Activated T-helper 1 cell treated with anti-CD3 and anti-CD28 coated beads, Interleukin-12 subunit alpha, Interleukin-12 subunit beta, Interleukin-2, Interleukin-4 antibody, amounts not matched to agents 30 ng/mL and 10 ng/mL and 1 ng/mL, durations not matched to agents 14 hours and 24 hours and 36 hours (primary cell): Measurements from ENCODE around the gene DCUN1D1. TPM values are rescaled to one million over a fixed set of nuclear protein-coding genes. Genes with fewer than 3 reads are reported as not detected.

ENCODE experiments used
- DNase-seq: peaks from one replicate; pipeline ENCODE4 v3.0.0; 2021; ENCODE audit warnings: low spot score
- H3K27ac Mint-ChIP-seq: one replicate; pipeline ENCODE4 v1.8.0; 2021; ENCODE audit warnings: mild to moderate bottlenecking, mixed read lengths
- H3K27me3 Mint-ChIP-seq: one replicate; pipeline ENCODE4 v1.8.0; 2022; ENCODE audit warnings: mild to moderate bottlenecking, moderate library complexity, mixed read lengths; ENCODE audit not compliant: insufficient read depth
- H3K36me3 Mint-ChIP-seq: one replicate; pipeline ENCODE4 v1.8.0; 2021; ENCODE audit warnings: low read depth, mixed read lengths
- H3K4me1 Mint-ChIP-seq: one replicate; pipeline ENCODE4 v1.8.0; 2021; ENCODE audit warnings: low read depth, mixed read lengths
- H3K4me3 Mint-ChIP-seq: one replicate; pipeline ENCODE4 v1.8.0; 2021; ENCODE audit warnings: mild to moderate bottlenecking, moderate library complexity, mixed read lengths
- H3K9me3 Mint-ChIP-seq: one replicate; pipeline ENCODE4 v1.8.0; 2021; ENCODE audit warnings: mixed read lengths
- intact Hi-C: fragments of 100-400 bp; cut with micrococcal nuclease; formaldehyde crosslinking; loops from one replicate; pipeline ENCODE4 v1.15.1; 2024
- total RNA-seq: library from RNA; stranded (reverse); gene quantifications from 2 replicates; pipeline ENCODE4 v1.2.3, GENCODE V29; 2022

Gene DCUN1D1
- 63.2 and 67.2 TPM in 2 replicates for total RNA-seq

DNA sequence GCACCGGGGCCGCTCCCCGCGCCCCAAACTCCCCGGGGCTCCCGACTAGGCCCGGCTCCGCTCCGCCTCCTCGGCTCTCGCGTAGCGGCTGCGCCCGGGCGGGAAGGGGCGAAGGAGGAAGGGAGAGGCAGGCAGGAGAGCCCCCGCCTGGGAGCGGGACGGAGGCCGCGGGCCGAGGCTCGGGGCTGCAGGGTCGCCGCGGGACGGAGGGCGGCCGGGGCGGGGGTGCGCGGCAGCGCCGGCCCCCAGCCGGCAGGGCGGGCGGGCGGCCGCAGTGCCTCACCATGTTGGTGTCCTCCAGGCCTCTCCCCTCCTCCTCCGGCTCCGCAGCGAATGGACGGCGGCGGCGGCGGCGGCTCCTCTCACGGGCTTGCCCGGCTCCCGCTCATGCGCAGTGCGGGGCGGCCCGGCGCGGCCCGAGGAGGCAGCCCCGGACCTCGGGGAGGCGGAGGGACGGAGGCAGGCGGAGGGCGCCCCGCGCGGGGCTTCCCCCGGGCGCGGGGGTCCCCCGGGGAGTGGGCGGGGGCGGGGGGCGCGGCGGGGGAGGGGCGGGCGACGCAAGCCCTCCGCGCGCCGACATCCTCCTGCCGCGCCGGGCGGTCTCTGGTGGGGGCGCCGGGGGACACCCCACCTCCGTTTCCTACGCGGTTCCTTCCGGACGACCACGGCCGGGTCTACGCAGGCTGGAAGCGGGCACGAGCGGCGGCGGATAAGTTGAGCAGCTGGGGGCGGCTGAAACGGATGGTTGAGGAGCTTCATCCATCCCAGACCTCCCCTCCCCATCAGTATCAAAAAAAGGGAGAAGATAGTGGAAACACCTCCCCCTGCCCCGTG is at the start of gene DCUN1D1:
Gene DCUN1D1, minus strand, starts transcription at position 335 of the 834 bp plus-strand sequence. Its CDS starts 49 bp downstream, at position 286.
- Mint-ChIP-seq H3K27ac (peak within 1 kb of the TSS; percentile 90), H3K27me3 (no peaks in the 10 kb centered on the region), H3K4me1 (peaks cover 26% of the 10 kb centered on the region), H3K9me3 (no peaks in the 10 kb centered on the region), H3K4me3 (peak within 1 kb of the TSS; percentile 95), H3K36me3 (peaks cover 6% of the 10 kb centered on the region)
- DNase-seq = peak; percentile 89
- intact Hi-C loops = loop anchor here (1.0 to 2.0 kb wide), 2 partner anchors 119 to 186 kb away; partner anchors contain the start of gene MCCC1

DNA sequence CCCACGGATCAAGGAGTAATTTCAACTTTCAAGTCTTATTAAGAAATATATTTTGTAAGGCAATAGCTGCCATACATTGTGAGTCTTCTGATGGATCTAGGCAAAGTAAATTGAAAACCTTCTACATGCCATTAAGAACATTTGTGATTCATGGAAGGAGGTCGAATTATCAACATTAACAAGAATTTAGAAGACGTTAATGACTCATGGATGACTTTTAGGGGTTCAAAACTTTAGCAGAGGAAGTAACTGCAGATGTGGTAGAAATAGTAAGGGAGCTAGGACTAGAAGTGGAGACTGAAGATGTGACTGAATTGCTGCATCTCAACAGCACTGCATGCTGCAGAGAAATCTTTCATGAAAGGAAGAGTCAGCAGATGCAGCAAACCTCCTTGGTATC is 48.1 kb upstream of the DCUN1D1 start:
- no peak for DNase-seq
- H3K4me1 Mint-ChIP-seq = no peaks in the 10 kb centered on the region
- H3K27ac Mint-ChIP-seq = no peak overlapping the region
- H3K4me3 Mint-ChIP-seq = no peak overlapping the region
- intact Hi-C loops = loop anchor here (10.0 kb wide), 1 partner anchor 314 kb away; no protein-coding TSS in a partner anchor
- H3K36me3 Mint-ChIP-seq = peaks cover 30% of the 10 kb centered on the region
- no peaks in the 10 kb centered on the region for H3K27me3 Mint-ChIP-seq
- no peaks in the 10 kb centered on the region for H3K9me3 Mint-ChIP-seq

DNA sequence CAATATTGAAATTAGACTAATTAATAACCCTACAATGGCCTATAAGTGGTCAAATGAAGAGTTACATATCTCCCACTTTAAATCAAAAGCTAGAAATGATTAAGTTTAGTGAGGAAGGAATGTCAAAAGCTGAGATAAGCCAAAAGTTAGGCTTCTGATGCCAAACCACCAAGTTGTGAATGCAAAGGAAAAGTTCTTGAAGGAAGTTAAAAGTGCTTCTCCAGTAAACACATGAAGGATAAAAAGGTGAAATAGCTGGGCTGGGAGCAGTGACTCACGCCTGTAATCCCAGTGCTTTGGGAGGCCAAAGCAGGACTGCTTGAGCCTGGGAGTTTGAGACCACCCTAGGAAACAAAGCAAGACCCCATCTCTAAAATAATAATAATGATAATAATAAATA is 46.9 kb upstream of the DCUN1D1 start:
- Mint-ChIP-seq H3K4me3 (no peak overlapping the region), H3K36me3 (peaks cover 34% of the 10 kb centered on the region), H3K27me3 (no peaks in the 10 kb centered on the region), H3K4me1 (no peaks in the 10 kb centered on the region), H3K27ac (no peak overlapping the region), H3K9me3 (no peaks in the 10 kb centered on the region)
- no peak for DNase-seq
- intact Hi-C loops = loop anchor here (10.0 kb wide), 1 partner anchor 312 kb away; no protein-coding TSS in a partner anchor

DNA sequence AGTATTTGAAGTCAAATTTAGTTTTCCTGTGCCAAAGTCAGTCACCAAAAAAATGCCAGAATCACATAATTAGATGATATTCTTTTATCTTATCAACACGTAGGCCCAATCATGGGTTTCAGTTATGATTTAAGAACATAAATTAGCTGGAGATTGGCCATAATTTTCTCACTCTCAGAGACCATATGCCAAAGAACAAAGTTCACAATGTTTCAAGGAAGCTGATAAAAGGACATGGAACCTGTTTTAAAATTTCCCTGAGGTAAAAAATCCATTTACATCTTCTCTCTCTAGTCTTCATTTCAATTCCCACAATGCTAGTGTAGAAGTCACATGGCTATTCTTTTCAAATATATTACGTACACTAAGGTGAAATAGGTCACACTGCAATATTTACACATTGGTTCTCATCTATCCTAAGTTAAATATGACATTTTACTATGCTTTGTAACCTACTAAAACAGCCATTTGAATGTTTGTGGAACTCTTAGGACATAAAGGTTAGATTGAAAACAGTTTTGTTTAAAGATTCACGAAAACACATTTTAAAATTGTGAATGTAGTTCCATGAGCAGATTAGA is 42.7 kb upstream of the DCUN1D1 start:
- no peaks in the 10 kb centered on the region for H3K27me3 Mint-ChIP-seq
- no peaks in the 10 kb centered on the region for H3K4me1 Mint-ChIP-seq
- H3K27ac Mint-ChIP-seq = no peak overlapping the region
- H3K4me3 Mint-ChIP-seq = no peak overlapping the region
- no peak for DNase-seq
- H3K36me3 Mint-ChIP-seq = peaks cover 20% of the 10 kb centered on the region
- intact Hi-C loops = loop anchor here (10.0 kb wide), 1 partner anchor 308 kb away; no protein-coding TSS in a partner anchor
- no peaks in the 10 kb centered on the region for H3K9me3 Mint-ChIP-seq

DNA sequence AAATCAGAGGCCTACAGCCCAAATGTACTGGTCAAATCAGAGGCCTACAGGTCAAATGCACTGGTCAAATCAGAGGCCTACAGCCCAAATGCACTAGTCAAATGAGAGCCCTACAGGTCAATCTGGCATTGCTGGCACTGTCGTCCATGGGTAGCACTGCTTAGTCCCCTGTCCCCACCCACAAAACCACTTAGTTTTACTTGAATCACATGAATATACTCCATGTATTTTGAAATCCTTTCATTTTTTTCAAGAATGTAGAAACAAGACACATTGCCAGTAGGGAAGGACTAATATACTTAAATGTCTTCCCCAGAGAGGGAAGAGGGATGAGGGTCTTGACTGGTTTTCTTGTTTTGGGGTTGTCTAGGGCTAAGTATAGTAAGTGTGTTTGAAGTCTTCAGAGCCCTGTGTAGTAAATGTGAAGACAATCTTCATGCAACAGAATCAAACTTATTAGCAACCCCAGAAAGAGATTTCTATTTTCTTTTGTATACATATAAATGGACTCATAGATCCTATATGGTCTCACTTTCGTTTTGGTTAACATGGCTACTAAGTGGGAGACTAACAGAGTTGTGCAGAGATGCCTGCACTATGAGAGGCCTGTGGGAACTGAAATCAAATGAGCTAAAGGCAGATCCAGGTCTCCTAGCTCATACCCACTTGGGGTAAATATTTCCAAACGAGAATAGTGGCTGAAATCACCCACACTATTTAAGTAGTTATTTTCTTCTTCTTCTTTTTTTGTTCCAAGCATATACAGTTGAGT is 38.3 kb upstream of the DCUN1D1 start:
- Mint-ChIP-seq H3K27ac (no peak overlapping the region), H3K9me3 (no peaks in the 10 kb centered on the region), H3K27me3 (no peaks in the 10 kb centered on the region), H3K4me1 (no peaks in the 10 kb centered on the region), H3K36me3 (peaks cover 20% of the 10 kb centered on the region), H3K4me3 (no peak overlapping the region)
- intact Hi-C loops = no loop called here
- no peak for DNase-seq

DNA sequence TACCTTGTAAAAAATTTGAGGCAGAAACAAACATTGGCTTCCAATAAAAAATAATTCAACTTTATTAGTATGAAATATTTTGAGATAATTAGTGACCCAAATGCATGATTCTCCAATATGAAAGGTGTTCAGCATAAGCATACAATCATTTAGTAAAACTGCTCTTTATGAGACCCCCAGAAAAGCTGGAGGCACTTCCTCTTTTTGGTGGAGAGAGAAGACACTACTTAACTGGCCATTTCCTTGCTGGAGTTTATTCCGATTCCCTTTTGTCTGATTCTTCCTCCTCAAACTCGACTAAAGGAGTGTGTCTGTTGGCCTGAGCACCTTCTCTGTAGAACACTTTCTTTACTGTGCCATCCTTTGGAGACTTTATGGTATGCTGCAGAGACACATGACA is 34.8 kb upstream of the DCUN1D1 start:
- DNase-seq = no peak
- Mint-ChIP-seq H3K4me3 (no peak overlapping the region), H3K27me3 (no peaks in the 10 kb centered on the region), H3K4me1 (no peaks in the 10 kb centered on the region), H3K27ac (no peak overlapping the region), H3K36me3 (peaks cover 11% of the 10 kb centered on the region), H3K9me3 (no peaks in the 10 kb centered on the region)
- intact Hi-C loops = no loop called here

DNA sequence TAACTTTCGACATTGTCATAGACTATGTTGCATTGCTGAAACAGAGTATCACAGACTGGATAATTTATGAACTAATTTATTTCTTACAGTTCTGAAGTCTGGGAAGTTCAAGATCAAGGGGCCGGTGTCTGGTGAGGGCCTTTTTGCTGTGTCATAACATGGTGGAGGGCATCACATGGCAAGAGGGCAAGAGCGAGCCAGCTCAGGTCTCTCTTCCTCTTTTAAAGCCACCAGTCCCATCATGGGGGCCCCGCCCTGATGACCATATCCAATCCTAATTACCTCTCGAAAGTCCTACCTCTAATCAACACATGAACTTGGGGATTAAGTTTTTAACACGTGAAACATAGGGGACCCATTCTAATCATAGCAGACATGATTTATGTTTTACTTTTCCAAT is 33.5 kb upstream of the DCUN1D1 start:
- H3K27ac Mint-ChIP-seq = no peak overlapping the region
- DNase-seq = no peak
- no peak overlapping the region for H3K4me3 Mint-ChIP-seq
- intact Hi-C loops = no loop called here
- H3K4me1 Mint-ChIP-seq = no peaks in the 10 kb centered on the region
- no peaks in the 10 kb centered on the region for H3K27me3 Mint-ChIP-seq
- peaks cover 11% of the 10 kb centered on the region for H3K36me3 Mint-ChIP-seq
- H3K9me3 Mint-ChIP-seq = no peaks in the 10 kb centered on the region

DNA sequence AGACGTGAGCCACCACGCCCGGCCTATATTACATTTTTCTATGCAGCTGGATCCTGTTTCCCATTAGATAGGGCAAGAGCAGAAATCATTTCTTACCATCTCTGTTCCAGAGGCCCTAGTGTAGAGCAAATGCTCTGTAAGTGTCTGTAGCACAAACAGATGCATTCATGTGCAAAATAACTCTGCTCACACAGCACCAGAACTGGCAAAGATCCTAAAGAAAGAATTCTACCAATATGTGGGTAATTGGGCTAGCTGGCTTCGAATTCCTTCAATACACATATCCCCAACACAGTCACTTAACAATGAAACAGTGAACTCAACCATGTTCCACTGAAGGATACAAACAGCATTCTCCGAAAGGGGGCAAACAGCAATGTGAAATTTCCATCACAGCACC is 32.7 kb upstream of the DCUN1D1 start:
- DNase-seq = no peak
- Mint-ChIP-seq H3K27ac (no peak overlapping the region), H3K4me3 (no peak overlapping the region), H3K9me3 (no peaks in the 10 kb centered on the region), H3K4me1 (no peaks in the 10 kb centered on the region), H3K36me3 (peaks cover 8% of the 10 kb centered on the region), H3K27me3 (no peaks in the 10 kb centered on the region)
- intact Hi-C loops = no loop called here

DNA sequence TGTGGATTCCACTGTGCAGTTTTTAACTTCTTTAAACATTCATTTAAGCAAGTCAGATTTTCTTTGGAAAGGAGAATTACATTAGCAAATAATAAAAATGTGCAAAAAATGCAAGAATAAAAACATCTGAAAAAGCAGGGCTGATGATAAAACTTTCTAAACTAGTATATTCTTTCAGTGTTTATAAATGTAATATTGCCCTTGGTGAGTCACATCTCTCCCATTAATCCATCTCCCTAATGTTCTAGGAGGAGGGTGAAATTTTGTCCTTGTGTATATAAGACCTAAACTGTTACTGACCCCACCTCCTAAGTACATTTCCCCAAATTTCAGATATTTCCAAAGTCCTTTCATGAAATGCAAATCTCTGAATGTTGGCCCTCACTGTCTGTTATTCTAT is 28.5 kb upstream of the DCUN1D1 start:
- no peak for DNase-seq
- Mint-ChIP-seq H3K27ac (no peak overlapping the region), H3K4me3 (no peak overlapping the region), H3K4me1 (no peaks in the 10 kb centered on the region), H3K27me3 (no peaks in the 10 kb centered on the region), H3K9me3 (no peaks in the 10 kb centered on the region), H3K36me3 (no peaks in the 10 kb centered on the region)
- intact Hi-C loops = no loop called here

DNA sequence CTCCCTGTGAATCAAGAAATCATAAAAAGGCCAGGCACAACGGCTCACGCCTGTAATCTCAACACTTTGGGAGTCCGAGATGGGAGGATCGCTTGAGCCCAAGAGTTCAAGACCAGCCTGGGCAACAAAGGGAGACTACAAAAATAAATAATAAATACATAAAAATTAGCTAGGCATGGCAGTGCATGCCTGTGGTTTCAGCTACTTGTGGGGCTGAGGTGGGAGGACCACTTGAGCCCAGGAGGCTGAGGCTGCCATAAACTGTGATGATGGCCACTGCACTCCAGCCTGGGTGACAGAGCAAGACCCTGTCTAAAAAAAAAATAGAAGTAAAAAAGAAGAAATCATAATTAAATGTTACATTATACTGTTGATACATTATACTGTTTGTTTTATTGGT is 28.0 kb upstream of the DCUN1D1 start:
- H3K27me3 Mint-ChIP-seq = no peaks in the 10 kb centered on the region
- no peaks in the 10 kb centered on the region for H3K4me1 Mint-ChIP-seq
- H3K9me3 Mint-ChIP-seq = no peaks in the 10 kb centered on the region
- H3K27ac Mint-ChIP-seq = no peak overlapping the region
- DNase-seq = no peak
- intact Hi-C loops = no loop called here
- H3K4me3 Mint-ChIP-seq = no peak overlapping the region
- no peaks in the 10 kb centered on the region for H3K36me3 Mint-ChIP-seq

DNA sequence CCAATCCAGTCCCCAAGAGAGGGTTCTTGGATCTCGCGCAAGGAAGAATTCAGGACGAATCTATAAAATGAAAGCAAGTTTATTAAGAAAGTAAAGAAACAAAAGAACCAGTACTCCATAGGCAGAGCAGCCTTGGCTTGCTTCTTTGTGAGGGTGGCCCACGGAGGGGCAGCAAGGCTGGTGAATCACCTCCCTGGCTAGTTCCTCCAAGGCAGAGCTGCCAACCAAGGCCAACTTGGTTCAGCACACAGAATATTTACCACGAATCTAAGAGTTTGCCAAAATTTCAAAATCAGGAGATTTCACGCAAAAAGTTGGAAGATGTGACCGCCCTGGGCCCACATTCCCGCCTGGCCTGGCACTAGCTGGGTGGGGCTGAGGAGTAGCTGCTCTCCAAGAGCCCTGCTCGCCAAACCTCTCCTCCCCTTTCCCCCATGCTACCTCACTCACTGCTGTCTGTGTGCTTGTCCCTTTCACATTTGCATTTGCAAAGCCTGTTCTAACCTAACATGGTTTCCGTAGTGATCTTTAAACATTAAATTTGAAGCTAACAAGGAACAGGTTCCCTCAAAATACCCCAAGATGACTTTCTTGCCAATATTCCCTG is 26.2 kb upstream of the DCUN1D1 start:
- no peak for DNase-seq
- H3K9me3 Mint-ChIP-seq = no peaks in the 10 kb centered on the region
- H3K36me3 Mint-ChIP-seq = no peaks in the 10 kb centered on the region
- no peak overlapping the region for H3K27ac Mint-ChIP-seq
- H3K4me3 Mint-ChIP-seq = no peak overlapping the region
- intact Hi-C loops = no loop called here
- H3K27me3 Mint-ChIP-seq = no peaks in the 10 kb centered on the region
- H3K4me1 Mint-ChIP-seq = no peaks in the 10 kb centered on the region

DNA sequence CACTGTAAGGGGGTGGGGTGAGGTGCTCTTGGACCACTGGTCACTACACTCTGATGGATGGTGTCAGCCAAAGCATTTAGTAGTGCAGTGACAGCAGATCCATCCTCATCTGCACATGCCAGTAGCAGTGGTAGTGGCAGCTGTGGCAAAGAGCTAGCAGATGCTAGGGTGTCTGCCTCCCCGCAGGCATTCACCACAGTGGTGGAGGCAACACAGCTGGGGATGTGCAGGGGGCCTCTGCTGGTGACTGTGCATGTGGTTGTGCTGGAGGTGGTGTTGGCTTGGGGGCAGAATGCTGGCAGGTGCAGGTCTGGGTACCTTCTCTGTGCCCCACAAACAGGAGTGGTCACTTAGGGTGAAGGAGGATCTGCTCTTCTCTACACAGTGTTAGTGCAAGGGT is 19.4 kb upstream of the DCUN1D1 start:
- intact Hi-C loops = no loop called here
- no peaks in the 10 kb centered on the region for H3K36me3 Mint-ChIP-seq

More for the DNA sequence above, 19.4 kb upstream of the DCUN1D1 start:
- no peaks in the 10 kb centered on the region for H3K9me3 Mint-ChIP-seq
- peaks cover 15% of the 10 kb centered on the region for H3K27me3 Mint-ChIP-seq
- no peak overlapping the region for H3K4me3 Mint-ChIP-seq
- DNase-seq = no peak
- no peak overlapping the region for H3K27ac Mint-ChIP-seq
- no peaks in the 10 kb centered on the region for H3K4me1 Mint-ChIP-seq
